Left kidney (tissue), 2 donors: ENCODE results near the gene GPR137C. TPM values are rescaled to one million over a fixed set of nuclear protein-coding genes. Genes with fewer than 3 reads are reported as not detected.

ENCODE experiments used
- DNase-seq: peaks from one replicate; pipeline ENCODE4 v3.0.0-alpha.2; 2013
- polyA plus RNA-seq: library from polyadenylated mRNA; unstranded; fragments of 120-200 nt; gene quantifications from one replicate; pipeline ENCODE4 v1.2.1, GENCODE V29; 2013; ENCODE audit not compliant: insufficient read length

Gene GPR137C
- polyA plus RNA-seq, 1 donor = 12.3 TPM

GRCh38 chr14:52663850-52664249 is 111.2 kb downstream of the GPR137C start:
- DNase-seq = no peak

- DNase-seq = no peak
Measured at GRCh38 chr14:52678591-52678990, 126.0 kb downstream of the GPR137C start.

GRCh38 chr14:52683985-52684520 is 131.4 kb downstream of the GPR137C start:
- no peak for DNase-seq

- no peak for DNase-seq
Measured at GRCh38 chr14:52686176-52686575, 133.5 kb downstream of the GPR137C start.

Other genes with a start within 250 kb of the GPR137C start
- gene PTGER2, start 238.5 kb upstream of the GPR137C start, polyA plus RNA-seq = 5.4 TPM
- 23.7 TPM for gene TXNDC16, start 331 bp upstream of the GPR137C start, polyA plus RNA-seq
- gene ERO1A, start 142.7 kb downstream of the GPR137C start, polyA plus RNA-seq = 29.0 TPM
- 184 TPM for gene PSMC6, start 154.4 kb downstream of the GPR137C start, polyA plus RNA-seq
- 19.0 TPM for gene STYX, start 177.3 kb downstream of the GPR137C start, polyA plus RNA-seq
- 38.0 TPM for gene GNPNAT1, start 238.8 kb downstream of the GPR137C start, polyA plus RNA-seq